Lower lobe of right lung (tissue), 2 donors: ENCODE data around the gene PRSS53. TPM values are rescaled to one million over a fixed set of nuclear protein-coding genes. Genes with fewer than 3 reads are reported as not detected.

Experiments used
- ATAC-seq, 2 donors: fragments of 200-7000 bp; cut with Tn5 transposase; one replicate each; pipeline ENCODE4 v1.9.1; 2020 to 2022; ENCODE audit warnings: mild to moderate bottlenecking in 2 of 2, moderate library complexity in 2 of 2
- DNase-seq: peaks from one replicate; pipeline ENCODE4 v3.0.0-alpha.2; 2020
- H3K27ac ChIP-seq: fragments of 200-600 bp; one replicate; pipeline ENCODE4 v1.8.0; 2022
- H3K27me3 ChIP-seq: fragments of 200-600 bp; one replicate; pipeline ENCODE4 v1.8.0; 2022; ENCODE audit warnings: low read depth
- H3K36me3 ChIP-seq: fragments of 200-600 bp; one replicate; pipeline ENCODE4 v1.8.0; 2022; ENCODE audit warnings: mild to moderate bottlenecking
- H3K4me1 ChIP-seq: fragments of 200-600 bp; one replicate; pipeline ENCODE4 v1.8.0; 2022
- H3K4me3 ChIP-seq: fragments of 200-600 bp; one replicate; pipeline ENCODE4 v1.8.0; 2022; ENCODE audit warnings: mild to moderate bottlenecking
- H3K9me3 ChIP-seq: fragments of 200-600 bp; one replicate; pipeline ENCODE4 v1.8.0; 2022
- CTCF ChIP-seq: fragments of 200-600 bp; IDR thresholded peaks from one replicate; pipeline ENCODE4 v1.8.0; 2022; ENCODE audit warnings: antibody characterized with exemption, mild to moderate bottlenecking
- intact Hi-C: fragments of 100-400 bp; cut with DNase I; formaldehyde crosslinking; loops from one replicate; pipeline ENCODE4 v1.11.0; 2022
- total RNA-seq: library from RNA; stranded (reverse); fragmentation: NEBNext Ultra II Directional; extraction: Animal tissue kit (Norgen Biotek cat#: 25700); gene quantifications from one replicate; pipeline ENCODE4 v1.2.1, GENCODE V29; 2021
- donor health status: DM: no; HTN: yes; CAD: no; lungs with severe emphysema.

The PRSS53 gene
- total RNA-seq, 1 donor from 2014 or later = 2.4 TPM

- DNase-seq (peak; percentile 93), ATAC-seq (peak; percentile 73 to 77)
- no peaks in the 10 kb centered on the region for H3K27me3 ChIP-seq
- intact Hi-C loops = no loop called here
- TF ChIP-seq CTCF = no peak
- no peak overlapping the region for H3K4me3 ChIP-seq
- H3K36me3 ChIP-seq = peaks cover 55% of the 10 kb centered on the region
- H3K9me3 ChIP-seq = no peaks in the 10 kb centered on the region
- H3K4me1 ChIP-seq = peaks cover 67% of the 10 kb centered on the region
- H3K27ac ChIP-seq = peak overlapping the region; percentile 96
Observed at GRCh38 chr16:31130899-31131298, 42.2 kb upstream of the PRSS53 start.

- DNase-seq (peak; percentile 77), ATAC-seq (peak; percentile 0)
- no peak for TF ChIP-seq CTCF
- Histone ChIP-seq H3K4me1 (peaks cover 67% of the 10 kb centered on the region), H3K36me3 (peaks cover 55% of the 10 kb centered on the region), H3K4me3 (peak overlapping the region; percentile 33), H3K9me3 (no peaks in the 10 kb centered on the region), H3K27ac (peak overlapping the region; percentile 96), H3K27me3 (no peaks in the 10 kb centered on the region)
- intact Hi-C loops = no loop called here
Observed at GRCh38 chr16:31130336-31130891, 41.7 kb upstream of the PRSS53 start.

- Histone ChIP-seq H3K27ac (peak overlapping the region; percentile 96), H3K9me3 (no peaks in the 10 kb centered on the region), H3K27me3 (no peaks in the 10 kb centered on the region), H3K4me1 (peaks cover 67% of the 10 kb centered on the region), H3K4me3 (peak overlapping the region; percentile 33), H3K36me3 (peaks cover 60% of the 10 kb centered on the region)
- DNase-seq = peak; percentile 87
- intact Hi-C loops = no loop called here
- peak; percentile 26 to 41 for ATAC-seq
- no peak for TF ChIP-seq CTCF
Observed at GRCh38 chr16:31129568-31130335, 41.0 kb upstream of the PRSS53 start.

GRCh38 chr16:31128711-31129567, 40.2 kb upstream of the PRSS53 start:
- ATAC-seq (peak; percentile 77 to 85), DNase-seq (peak; percentile 88)
- Histone ChIP-seq H3K36me3 (peaks cover 68% of the 10 kb centered on the region), H3K9me3 (no peaks in the 10 kb centered on the region), H3K4me1 (peaks cover 67% of the 10 kb centered on the region), H3K4me3 (peak overlapping the region; percentile 16), H3K27ac (peak overlapping the region; percentile 96), H3K27me3 (no peaks in the 10 kb centered on the region)
- intact Hi-C loops = no loop called here
- TF ChIP-seq CTCF = no peak

- no peak for TF ChIP-seq CTCF
- peaks cover 59% of the 10 kb centered on the region for H3K4me1 ChIP-seq
- H3K36me3 ChIP-seq = peaks cover 79% of the 10 kb centered on the region
- no peak overlapping the region for H3K4me3 ChIP-seq
- no peaks in the 10 kb centered on the region for H3K27me3 ChIP-seq
- H3K27ac ChIP-seq = peak overlapping the region; percentile 96
- intact Hi-C loops = no loop called here
- ATAC-seq (peak; percentile 20 to 37), DNase-seq (no peak)
- no peaks in the 10 kb centered on the region for H3K9me3 ChIP-seq
Observed at GRCh38 chr16:31127182-31127581, 38.4 kb upstream of the PRSS53 start.
